ENCODE measurements around the gene CDH24.

DNA sequence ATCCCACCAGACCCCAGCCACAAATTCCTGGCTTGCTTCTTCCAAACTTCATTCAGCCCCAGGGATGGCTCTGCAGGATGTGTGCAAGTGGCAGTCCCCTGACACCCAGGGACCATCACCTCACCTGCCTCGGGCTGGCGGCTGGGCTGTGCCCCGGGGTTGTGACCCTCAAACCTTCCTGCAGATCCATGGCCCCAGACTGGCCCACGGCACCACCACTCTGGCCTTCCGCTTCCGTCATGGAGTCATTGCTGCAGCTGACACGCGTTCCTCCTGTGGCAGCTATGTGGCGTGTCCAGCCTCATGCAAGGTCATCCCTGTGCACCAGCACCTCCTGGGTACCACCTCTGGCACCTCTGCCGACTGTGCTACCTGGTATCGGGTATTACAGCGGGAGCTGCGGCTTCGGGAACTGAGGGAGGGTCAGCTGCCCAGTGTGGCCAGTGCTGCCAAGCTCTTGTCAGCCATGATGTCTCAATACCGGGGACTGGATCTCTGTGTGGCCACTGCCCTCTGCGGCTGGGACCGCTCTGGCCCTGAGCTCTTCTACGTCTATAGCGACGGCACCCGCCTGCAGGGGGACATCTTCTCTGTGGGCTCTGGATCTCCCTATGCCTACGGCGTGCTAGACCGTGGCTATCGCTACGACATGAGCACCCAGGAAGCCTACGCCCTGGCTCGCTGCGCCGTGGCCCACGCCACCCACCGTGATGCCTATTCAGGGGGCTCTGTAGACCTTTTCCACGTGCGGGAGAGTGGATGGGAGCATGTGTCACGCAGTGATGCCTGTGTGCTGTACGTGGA is 15.0 kb downstream of the CDH24 start, which contains the start of gene PSMB11:
- TF ChIP-seq, protein P1, sequence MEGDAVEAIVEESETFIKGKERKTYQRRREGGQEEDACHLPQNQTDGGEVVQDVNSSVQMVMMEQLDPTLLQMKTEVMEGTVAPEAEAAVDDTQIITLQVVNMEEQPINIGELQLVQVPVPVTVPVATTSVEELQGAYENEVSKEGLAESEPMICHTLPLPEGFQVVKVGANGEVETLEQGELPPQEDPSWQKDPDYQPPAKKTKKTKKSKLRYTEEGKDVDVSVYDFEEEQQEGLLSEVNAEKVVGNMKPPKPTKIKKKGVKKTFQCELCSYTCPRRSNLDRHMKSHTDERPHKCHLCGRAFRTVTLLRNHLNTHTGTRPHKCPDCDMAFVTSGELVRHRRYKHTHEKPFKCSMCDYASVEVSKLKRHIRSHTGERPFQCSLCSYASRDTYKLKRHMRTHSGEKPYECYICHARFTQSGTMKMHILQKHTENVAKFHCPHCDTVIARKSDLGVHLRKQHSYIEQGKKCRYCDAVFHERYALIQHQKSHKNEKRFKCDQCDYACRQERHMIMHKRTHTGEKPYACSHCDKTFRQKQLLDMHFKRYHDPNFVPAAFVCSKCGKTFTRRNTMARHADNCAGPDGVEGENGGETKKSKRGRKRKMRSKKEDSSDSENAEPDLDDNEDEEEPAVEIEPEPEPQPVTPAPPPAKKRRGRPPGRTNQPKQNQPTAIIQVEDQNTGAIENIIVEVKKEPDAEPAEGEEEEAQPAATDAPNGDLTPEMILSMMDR (conservative IDR thresholded peaks at IDR 0.05; ENCODE audit: low read depth in 2 of 2): peak in 1 of 2 experiments; percentile 27; a peak in 1 of 4 replicates
- TF ChIP-seq CREB1 (CRISPR knock-in tag; IDR thresholded peaks at IDR 0.05; ENCODE audit: low read depth): no peak
- TF ChIP-seq EZH2 (IDR thresholded peaks at IDR 0.05; ENCODE audit: low read depth, unreplicated experiment): no peak
- TF ChIP-seq ZNF114 (CRISPR knock-in tag; IDR thresholded peaks at IDR 0.05): no peak
- no peak for TF ChIP-seq EZH2phosphoT487 (IDR thresholded peaks at IDR 0.05; ENCODE audit: unreplicated experiment)
- TF ChIP-seq POLR2AphosphoS5 (IDR thresholded peaks at IDR 0.05; ENCODE audit: low read depth): no peak
- no peak for TF ChIP-seq JUNB (IDR thresholded peaks at IDR 0.05; ENCODE audit: unreplicated experiment)
- TF ChIP-seq ETS1 (IDR thresholded peaks at IDR 0.05): no peak
- no peak for TF ChIP-seq REST (IDR thresholded peaks at IDR 0.05; ENCODE audit: unreplicated experiment)
- TF ChIP-seq STAT1 (IDR thresholded peaks at IDR 0.05; ENCODE audit: unreplicated experiment): no peak
- no peak for TF ChIP-seq NANOG (IDR thresholded peaks at IDR 0.05; ENCODE audit: borderline replicate concordance)
- TF ChIP-seq ZNF331 (CRISPR knock-in tag; IDR thresholded peaks at IDR 0.05; ENCODE audit: low read depth): no peak
- TF ChIP-seq, protein P2, sequence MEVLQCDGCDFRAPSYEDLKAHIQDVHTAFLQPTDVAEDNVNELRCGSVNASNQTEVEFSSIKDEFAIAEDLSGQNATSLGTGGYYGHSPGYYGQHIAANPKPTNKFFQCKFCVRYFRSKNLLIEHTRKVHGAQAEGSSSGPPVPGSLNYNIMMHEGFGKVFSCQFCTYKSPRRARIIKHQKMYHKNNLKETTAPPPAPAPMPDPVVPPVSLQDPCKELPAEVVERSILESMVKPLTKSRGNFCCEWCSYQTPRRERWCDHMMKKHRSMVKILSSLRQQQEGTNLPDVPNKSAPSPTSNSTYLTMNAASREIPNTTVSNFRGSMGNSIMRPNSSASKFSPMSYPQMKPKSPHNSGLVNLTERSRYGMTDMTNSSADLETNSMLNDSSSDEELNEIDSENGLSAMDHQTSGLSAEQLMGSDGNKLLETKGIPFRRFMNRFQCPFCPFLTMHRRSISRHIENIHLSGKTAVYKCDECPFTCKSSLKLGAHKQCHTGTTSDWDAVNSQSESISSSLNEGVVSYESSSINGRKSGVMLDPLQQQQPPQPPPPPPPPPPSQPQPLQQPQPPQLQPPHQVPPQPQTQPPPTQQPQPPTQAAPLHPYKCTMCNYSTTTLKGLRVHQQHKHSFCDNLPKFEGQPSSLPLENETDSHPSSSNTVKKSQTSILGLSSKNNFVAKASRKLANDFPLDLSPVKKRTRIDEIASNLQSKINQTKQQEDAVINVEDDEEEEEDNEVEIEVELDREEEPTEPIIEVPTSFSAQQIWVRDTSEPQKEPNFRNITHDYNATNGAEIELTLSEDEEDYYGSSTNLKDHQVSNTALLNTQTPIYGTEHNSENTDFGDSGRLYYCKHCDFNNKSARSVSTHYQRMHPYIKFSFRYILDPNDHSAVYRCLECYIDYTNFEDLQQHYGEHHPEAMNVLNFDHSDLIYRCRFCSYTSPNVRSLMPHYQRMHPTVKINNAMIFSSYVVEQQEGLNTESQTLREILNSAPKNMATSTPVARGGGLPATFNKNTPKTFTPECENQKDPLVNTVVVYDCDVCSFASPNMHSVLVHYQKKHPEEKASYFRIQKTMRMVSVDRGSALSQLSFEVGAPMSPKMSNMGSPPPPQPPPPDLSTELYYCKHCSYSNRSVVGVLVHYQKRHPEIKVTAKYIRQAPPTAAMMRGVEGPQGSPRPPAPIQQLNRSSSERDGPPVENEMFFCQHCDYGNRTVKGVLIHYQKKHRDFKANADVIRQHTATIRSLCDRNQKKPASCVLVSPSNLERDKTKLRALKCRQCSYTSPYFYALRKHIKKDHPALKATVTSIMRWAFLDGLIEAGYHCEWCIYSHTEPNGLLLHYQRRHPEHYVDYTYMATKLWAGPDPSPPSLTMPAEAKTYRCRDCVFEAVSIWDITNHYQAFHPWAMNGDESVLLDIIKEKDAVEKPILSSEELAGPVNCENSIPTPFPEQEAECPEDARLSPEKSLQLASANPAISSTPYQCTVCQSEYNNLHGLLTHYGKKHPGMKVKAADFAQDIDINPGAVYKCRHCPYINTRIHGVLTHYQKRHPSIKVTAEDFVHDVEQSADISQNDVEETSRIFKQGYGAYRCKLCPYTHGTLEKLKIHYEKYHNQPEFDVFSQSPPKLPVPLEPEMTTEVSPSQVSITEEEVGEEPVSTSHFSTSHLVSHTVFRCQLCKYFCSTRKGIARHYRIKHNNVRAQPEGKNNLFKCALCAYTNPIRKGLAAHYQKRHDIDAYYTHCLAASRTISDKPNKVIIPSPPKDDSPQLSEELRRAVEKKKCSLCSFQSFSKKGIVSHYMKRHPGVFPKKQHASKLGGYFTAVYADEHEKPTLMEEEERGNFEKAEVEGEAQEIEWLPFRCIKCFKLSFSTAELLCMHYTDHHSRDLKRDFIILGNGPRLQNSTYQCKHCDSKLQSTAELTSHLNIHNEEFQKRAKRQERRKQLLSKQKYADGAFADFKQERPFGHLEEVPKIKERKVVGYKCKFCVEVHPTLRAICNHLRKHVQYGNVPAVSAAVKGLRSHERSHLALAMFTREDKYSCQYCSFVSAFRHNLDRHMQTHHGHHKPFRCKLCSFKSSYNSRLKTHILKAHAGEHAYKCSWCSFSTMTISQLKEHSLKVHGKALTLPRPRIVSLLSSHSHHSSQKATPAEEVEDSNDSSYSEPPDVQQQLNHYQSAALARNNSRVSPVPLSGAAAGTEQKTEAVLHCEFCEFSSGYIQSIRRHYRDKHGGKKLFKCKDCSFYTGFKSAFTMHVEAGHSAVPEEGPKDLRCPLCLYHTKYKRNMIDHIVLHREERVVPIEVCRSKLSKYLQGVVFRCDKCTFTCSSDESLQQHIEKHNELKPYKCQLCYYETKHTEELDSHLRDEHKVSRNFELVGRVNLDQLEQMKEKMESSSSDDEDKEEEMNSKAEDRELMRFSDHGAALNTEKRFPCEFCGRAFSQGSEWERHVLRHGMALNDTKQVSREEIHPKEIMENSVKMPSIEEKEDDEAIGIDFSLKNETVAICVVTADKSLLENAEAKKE (CRISPR knock-in tag; IDR thresholded peaks at IDR 0.05): no peak
